HFFc6 (cell line): ENCODE results near the gene AMN. TPM values are rescaled to one million over a fixed set of nuclear protein-coding genes. Genes with fewer than 3 reads are reported as not detected.

Experiments
- DNase-seq: peaks from one replicate; pipeline ENCODE4 v3.0.0-alpha.2; 2018
- H3K27ac Mint-ChIP-seq: 2 replicates; pipeline ENCODE4 v1.8.0; 2020; ENCODE audit warnings: mild to moderate bottlenecking, mixed read lengths
- H3K27me3 Mint-ChIP-seq: 2 replicates; pipeline ENCODE4 v1.8.0; 2021; ENCODE audit warnings: mild to moderate bottlenecking, moderate library complexity, mixed read lengths; ENCODE audit not compliant: insufficient read depth
- H3K36me3 Mint-ChIP-seq: 2 replicates; pipeline ENCODE4 v1.8.0; 2021; ENCODE audit warnings: low read depth, mixed read lengths
- H3K4me1 Mint-ChIP-seq: 2 replicates; pipeline ENCODE4 v1.8.0; 2020; ENCODE audit warnings: low read depth, mixed read lengths
- H3K4me3 Mint-ChIP-seq: 2 replicates; pipeline ENCODE4 v1.8.0; 2020; ENCODE audit warnings: mild to moderate bottlenecking, moderate library complexity, mixed read lengths
- H3K9me3 Mint-ChIP-seq: 2 replicates; pipeline ENCODE4 v1.8.0; 2020; ENCODE audit warnings: mild to moderate bottlenecking, mixed read lengths
- CTCF ChIP-seq: fragments of 200-600 bp; sonication (generic); IDR thresholded peaks from 2 replicates; pipeline ENCODE4 v1.5.0; 2021; ENCODE audit warnings: antibody characterized with exemption, mild to moderate bottlenecking
- total RNA-seq, 6 experiments: library from RNA; stranded (reverse); fragmentation: NEBNext Ultra II Directional; extraction: Animal tissue kit (Norgen Biotek cat#: 25700); gene quantifications; 2 replicates in 1 of 6; 3 replicates in 5 of 6; pipeline ENCODE4 v1.2.3, GENCODE V29; 2021

Gene AMN
- total RNA-seq, 6 experiments from 2014 or later = not detected

GRCh38 chr14:102897299-102898027, 25.0 kb upstream of the AMN start:
- H3K4me1 Mint-ChIP-seq = no peaks in the 10 kb centered on the region
- no peak for TF ChIP-seq CTCF
- no peak for DNase-seq
- no peaks in the 10 kb centered on the region for H3K27me3 Mint-ChIP-seq
- H3K36me3 Mint-ChIP-seq = peaks cover 19% of the 10 kb centered on the region
- no peak overlapping the region for H3K27ac Mint-ChIP-seq
- no peaks in the 10 kb centered on the region for H3K9me3 Mint-ChIP-seq
- no peak overlapping the region for H3K4me3 Mint-ChIP-seq

- no peak overlapping the region for H3K27ac Mint-ChIP-seq
- no peaks in the 10 kb centered on the region for H3K4me1 Mint-ChIP-seq
- H3K27me3 Mint-ChIP-seq = no peaks in the 10 kb centered on the region
- no peak for TF ChIP-seq CTCF
- DNase-seq = no peak
- no peaks in the 10 kb centered on the region for H3K9me3 Mint-ChIP-seq
- H3K4me3 Mint-ChIP-seq = no peak overlapping the region
- peaks cover 19% of the 10 kb centered on the region for H3K36me3 Mint-ChIP-seq
These were observed 24.2 kb upstream of the AMN start for GRCh38 chr14:102898298-102898697.

GRCh38 chr14:102898776-102899515, 23.5 kb upstream of the AMN start:
- H3K27me3 Mint-ChIP-seq = no peaks in the 10 kb centered on the region

GRCh38 chr14:102899516-102899900, 23.0 kb upstream of the AMN start:
- no peak for TF ChIP-seq CTCF
- Mint-ChIP-seq H3K36me3 (peaks cover 19% of the 10 kb centered on the region), H3K4me1 (no peaks in the 10 kb centered on the region), H3K27me3 (no peaks in the 10 kb centered on the region), H3K9me3 (no peaks in the 10 kb centered on the region), H3K27ac (no peak overlapping the region), H3K4me3 (no peak overlapping the region)
- no peak for DNase-seq

More at GRCh38 chr14:102898776-102899515, 23.5 kb upstream of the AMN start:
- Mint-ChIP-seq H3K4me1 (no peaks in the 10 kb centered on the region), H3K9me3 (no peaks in the 10 kb centered on the region), H3K4me3 (no peak overlapping the region), H3K36me3 (peaks cover 19% of the 10 kb centered on the region), H3K27ac (no peak overlapping the region)
- no peak for TF ChIP-seq CTCF
- no peak for DNase-seq

GRCh38 chr14:102900631-102901571, 21.6 kb upstream of the AMN start:
- DNase-seq = no peak
- Mint-ChIP-seq H3K27me3 (no peaks in the 10 kb centered on the region; the same call in 1 of the 2 replicates), H3K27ac (no peak overlapping the region), H3K36me3 (peaks cover 9% of the 10 kb centered on the region), H3K4me3 (no peak overlapping the region), H3K9me3 (no peaks in the 10 kb centered on the region), H3K4me1 (no peaks in the 10 kb centered on the region)
- no peak for TF ChIP-seq CTCF
